ENCODE measurements around the gene ITGAL.

DNA sequence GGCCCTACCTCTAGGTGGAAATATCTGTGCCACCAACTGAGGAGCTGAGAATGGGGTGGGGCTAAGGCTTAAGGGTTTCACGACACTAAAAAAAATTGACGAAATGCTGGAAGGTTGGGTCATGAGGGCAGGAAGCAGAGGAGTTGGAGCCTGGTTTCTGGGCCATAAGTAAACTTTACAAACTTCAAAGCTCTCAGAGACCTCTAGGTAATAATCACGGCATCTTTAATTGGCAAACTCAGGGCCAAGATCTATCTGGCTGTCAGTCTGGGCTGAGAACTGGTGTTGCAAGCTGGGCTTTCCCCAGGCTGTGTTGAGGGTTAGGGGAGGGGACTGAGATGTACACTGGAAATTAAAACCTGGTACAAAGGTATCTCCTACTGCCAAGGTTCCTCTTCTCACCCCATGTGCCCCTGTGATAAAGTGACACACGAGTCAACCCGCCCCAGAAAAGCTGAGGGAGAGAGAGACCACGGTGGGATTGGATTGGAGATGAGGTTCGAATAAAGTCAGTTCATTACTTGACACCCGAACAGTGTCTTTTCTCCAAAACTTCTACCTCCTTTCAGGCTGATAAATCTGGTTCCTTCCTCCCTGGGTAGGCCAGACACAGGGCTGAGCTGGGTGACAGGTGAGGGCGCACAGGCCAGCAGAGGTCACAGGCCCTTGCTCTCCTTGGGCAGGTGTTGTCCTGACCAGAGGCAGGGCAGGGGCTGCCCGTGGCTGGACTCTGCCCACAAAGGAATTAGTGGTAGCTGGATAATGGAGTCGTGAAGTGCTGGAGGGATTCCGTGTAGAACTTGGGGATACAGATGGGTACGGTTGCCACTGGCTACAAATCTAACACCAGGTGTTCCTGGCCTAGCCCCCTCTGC, 57.9 kb downstream of the ITGAL start:
- TF ChIP-seq, protein P1, sequence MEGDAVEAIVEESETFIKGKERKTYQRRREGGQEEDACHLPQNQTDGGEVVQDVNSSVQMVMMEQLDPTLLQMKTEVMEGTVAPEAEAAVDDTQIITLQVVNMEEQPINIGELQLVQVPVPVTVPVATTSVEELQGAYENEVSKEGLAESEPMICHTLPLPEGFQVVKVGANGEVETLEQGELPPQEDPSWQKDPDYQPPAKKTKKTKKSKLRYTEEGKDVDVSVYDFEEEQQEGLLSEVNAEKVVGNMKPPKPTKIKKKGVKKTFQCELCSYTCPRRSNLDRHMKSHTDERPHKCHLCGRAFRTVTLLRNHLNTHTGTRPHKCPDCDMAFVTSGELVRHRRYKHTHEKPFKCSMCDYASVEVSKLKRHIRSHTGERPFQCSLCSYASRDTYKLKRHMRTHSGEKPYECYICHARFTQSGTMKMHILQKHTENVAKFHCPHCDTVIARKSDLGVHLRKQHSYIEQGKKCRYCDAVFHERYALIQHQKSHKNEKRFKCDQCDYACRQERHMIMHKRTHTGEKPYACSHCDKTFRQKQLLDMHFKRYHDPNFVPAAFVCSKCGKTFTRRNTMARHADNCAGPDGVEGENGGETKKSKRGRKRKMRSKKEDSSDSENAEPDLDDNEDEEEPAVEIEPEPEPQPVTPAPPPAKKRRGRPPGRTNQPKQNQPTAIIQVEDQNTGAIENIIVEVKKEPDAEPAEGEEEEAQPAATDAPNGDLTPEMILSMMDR (IDR thresholded peaks at IDR 0.05; ENCODE audit: insufficient read depth, low read depth, low read length), result no peak
- TF ChIP-seq EZH2 (IDR thresholded peaks at IDR 0.05; ENCODE audit: insufficient read depth, low read length), result no peak

Data from astrocyte (in vitro differentiated cells and primary cell).